ENCODE results near the gene RASGRF2.
A peak's percentile ranks its signal among the peaks of the same experiment; 100 is the strongest.

RASGRF2 gene

DNA sequence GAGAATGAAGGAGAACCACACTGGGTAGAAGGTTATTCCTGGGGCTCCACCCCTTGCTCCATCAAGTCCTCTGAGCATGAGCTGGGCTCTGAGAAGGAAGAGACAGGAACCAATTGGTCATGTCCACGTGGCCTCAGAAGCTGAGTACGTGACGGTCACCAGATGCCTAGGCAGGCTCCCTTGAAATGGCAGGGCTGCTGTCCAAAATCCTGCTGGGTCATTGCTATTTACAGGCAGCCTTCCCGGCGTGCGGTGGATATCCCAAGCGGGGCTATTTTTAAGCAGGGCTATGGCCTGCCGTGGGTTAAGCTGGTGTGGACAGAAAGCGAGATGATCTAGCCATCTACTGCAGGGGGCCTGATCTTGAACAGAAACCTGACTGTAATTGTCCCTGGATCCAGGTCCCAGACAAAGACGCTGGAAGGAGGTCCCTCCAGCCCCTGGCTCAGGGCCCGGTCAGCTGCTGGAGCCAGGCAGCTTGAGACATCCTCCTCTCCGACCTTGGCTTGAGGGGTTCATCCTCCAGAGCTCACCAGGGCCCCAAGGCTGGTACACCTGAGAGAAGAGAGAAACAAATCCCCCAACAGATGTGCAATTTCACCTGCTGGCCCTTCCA, 272.4 kb downstream of the RASGRF2 start:
- no peak for DNase-seq
- H3K9me3 Mint-ChIP-seq, result no peaks in the 10 kb centered on the region
- H3K4me3 Mint-ChIP-seq, result peak overlapping the region; percentile 84
- no peaks in the 10 kb centered on the region for H3K27me3 Mint-ChIP-seq (ENCODE audit: low read depth, poor library complexity)
- TF ChIP-seq, protein P1, sequence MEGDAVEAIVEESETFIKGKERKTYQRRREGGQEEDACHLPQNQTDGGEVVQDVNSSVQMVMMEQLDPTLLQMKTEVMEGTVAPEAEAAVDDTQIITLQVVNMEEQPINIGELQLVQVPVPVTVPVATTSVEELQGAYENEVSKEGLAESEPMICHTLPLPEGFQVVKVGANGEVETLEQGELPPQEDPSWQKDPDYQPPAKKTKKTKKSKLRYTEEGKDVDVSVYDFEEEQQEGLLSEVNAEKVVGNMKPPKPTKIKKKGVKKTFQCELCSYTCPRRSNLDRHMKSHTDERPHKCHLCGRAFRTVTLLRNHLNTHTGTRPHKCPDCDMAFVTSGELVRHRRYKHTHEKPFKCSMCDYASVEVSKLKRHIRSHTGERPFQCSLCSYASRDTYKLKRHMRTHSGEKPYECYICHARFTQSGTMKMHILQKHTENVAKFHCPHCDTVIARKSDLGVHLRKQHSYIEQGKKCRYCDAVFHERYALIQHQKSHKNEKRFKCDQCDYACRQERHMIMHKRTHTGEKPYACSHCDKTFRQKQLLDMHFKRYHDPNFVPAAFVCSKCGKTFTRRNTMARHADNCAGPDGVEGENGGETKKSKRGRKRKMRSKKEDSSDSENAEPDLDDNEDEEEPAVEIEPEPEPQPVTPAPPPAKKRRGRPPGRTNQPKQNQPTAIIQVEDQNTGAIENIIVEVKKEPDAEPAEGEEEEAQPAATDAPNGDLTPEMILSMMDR (IDR thresholded peaks at IDR 0.05), result no peak
- peaks cover 45% of the 10 kb centered on the region for H3K4me1 Mint-ChIP-seq
- peaks cover 20% of the 10 kb centered on the region for H3K36me3 Mint-ChIP-seq (ENCODE audit: low read depth)
- no peak overlapping the region for H3K27ac Mint-ChIP-seq

DNA sequence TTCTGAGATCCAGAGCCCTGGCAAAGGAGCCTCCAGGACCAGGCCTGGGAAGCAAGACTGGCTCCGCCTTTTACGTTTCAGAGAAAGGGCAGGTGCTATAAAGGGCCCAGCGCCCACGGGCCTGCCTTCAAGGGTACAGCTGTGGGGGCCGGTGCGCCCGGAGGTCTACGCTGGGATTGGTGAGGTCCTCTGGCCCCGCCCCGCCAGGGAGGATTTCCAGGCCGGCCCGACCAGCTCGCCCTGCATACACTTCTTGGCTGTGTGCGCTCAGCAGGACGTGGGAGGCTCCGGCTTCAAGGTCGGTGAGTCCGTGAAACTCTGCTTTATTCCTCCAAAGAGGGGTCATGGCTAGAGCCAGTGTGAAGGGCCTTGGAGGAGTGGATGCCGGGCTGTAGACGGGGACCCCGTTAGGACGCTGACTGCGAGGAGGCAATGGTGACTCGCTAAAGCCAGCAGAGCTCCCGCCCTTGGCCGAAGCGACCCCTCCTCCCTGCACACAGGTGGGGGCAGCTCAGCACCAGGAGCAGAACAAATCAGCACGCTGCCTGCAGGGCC, 273.0 kb downstream of the RASGRF2 start, which contains the start of gene CKMT2:
Gene CKMT2 (plus strand): TSS at position 243 of the 555 bp plus-strand sequence. CDS start 17,811 bp downstream, outside the sequence.
- Mint-ChIP-seq H3K4me3 (peak within 1 kb of the TSS; percentile 84), H3K9me3 (no peaks in the 10 kb centered on the region), H3K4me1 (peaks cover 45% of the 10 kb centered on the region), H3K36me3 (ENCODE audit: low read depth) (peaks cover 20% of the 10 kb centered on the region), H3K27me3 (ENCODE audit: low read depth, poor library complexity) (no peaks in the 10 kb centered on the region), H3K27ac (peak within 1 kb of the TSS; percentile 36)
- DNase-seq, result peak; percentile 78
- TF ChIP-seq, protein P1 (IDR thresholded peaks at IDR 0.05), result no peak

DNA sequence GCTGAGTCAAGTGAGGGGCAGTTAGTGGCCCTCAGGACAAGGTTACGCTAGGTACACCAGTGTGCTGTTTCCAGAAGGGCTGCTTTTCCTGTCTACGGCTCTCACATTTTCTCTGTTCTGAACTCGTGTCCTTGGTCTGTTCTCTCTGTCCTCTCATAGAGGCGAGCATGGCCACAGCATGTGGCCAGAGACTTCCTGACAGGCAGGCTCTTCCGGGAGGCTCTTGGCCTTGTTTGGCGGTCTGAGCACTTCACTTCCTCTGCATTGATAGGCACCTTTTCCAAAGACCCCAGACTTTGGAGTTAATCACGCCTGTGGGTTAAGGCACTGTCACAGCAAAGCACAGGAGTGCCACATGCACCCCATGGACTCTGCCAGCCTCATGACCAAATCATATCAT, 274.1 kb downstream of the RASGRF2 start:
- H3K36me3 Mint-ChIP-seq (ENCODE audit: low read depth), result peaks cover 29% of the 10 kb centered on the region
- TF ChIP-seq, protein P1 (IDR thresholded peaks at IDR 0.05), result no peak
- H3K27ac Mint-ChIP-seq, result no peak overlapping the region
- no peak for DNase-seq
- H3K27me3 Mint-ChIP-seq (ENCODE audit: low read depth, poor library complexity), result no peaks in the 10 kb centered on the region
- peak overlapping the region; percentile 70 for H3K4me3 Mint-ChIP-seq
- no peaks in the 10 kb centered on the region for H3K9me3 Mint-ChIP-seq
- peaks cover 45% of the 10 kb centered on the region for H3K4me1 Mint-ChIP-seq

DNA sequence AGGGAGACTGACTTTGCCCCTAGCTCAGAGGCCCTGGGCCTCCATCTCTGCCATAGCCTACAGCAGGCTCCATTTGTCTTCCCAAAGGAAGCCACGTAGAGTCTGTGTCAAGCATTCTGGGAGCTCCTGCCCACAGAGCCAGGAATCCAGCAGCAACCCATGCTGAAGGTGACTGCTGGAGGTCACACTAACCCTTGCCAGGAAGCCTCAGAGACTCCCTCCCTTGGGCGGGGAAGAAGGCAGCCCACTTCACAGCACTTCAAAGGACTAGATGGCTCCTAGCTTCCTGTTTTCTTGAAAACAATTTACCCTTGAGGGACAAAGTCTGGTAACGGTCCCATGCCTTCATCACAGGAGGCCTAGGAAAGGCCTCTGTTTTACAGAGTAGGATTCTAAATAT, 274.6 kb downstream of the RASGRF2 start:
- H3K4me1 Mint-ChIP-seq, result peaks cover 45% of the 10 kb centered on the region
- DNase-seq, result no peak
- peaks cover 29% of the 10 kb centered on the region for H3K36me3 Mint-ChIP-seq (ENCODE audit: low read depth)
- H3K27ac Mint-ChIP-seq, result no peak overlapping the region
- H3K9me3 Mint-ChIP-seq, result no peaks in the 10 kb centered on the region
- TF ChIP-seq, protein P1 (IDR thresholded peaks at IDR 0.05), result no peak
- no peak overlapping the region for H3K4me3 Mint-ChIP-seq
- no peaks in the 10 kb centered on the region for H3K27me3 Mint-ChIP-seq (ENCODE audit: low read depth, poor library complexity)

DNA sequence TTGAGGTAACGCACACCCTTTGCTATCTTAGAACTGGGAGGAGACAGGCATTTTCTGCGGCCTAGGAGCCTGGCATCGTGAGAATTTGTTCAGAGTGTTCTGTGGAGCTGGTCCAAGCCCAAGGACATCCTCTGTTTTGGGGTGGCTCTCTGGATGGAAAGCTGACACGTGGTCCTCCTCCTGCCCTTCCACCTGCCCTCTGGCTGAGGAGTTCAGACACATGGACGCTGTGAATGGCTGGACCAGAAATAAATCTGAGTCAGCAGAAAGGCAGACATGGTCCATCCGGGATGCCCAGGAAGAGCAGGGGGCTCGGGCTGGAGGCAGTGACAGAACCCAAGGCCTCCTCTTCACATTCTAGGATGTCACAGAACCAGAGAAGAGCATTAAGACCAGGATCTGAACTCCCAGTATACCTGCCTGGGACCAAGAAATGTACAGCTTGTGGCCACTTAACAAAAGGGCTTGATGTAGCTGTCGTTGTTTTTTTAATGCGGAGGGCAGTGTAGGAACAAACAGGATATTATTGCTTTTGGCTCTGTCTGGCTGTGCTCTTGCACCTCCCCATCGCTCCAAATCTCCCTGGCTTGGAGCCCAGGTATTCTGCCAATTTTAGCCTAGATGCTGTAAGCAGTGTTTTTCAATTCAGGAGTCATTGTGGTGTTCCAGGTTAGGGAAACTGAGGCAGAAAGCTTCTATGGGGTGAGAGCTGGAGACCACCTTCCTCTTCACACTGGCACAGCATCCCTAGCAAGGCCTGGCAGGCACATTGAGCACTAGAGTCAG, 275.3 kb downstream of the RASGRF2 start:
- Mint-ChIP-seq H3K27me3 (ENCODE audit: low read depth, poor library complexity) (no peaks in the 10 kb centered on the region), H3K27ac (no peak overlapping the region), H3K9me3 (no peaks in the 10 kb centered on the region), H3K4me3 (no peak overlapping the region), H3K4me1 (peaks cover 42% of the 10 kb centered on the region), H3K36me3 (ENCODE audit: low read depth) (peaks cover 29% of the 10 kb centered on the region)
- no peak for DNase-seq
- TF ChIP-seq, protein P1 (IDR thresholded peaks at IDR 0.05), result no peak

Measured in nephron progenitor cell (in vitro differentiated cells).